Gastroesophageal sphincter (tissue), 4 donors: Measurements from ENCODE around the gene ACVR2B. TPM values are rescaled to one million over a fixed set of nuclear protein-coding genes. Genes with fewer than 3 reads are reported as not detected.

Experiments used
- ATAC-seq: fragments of 150-250 bp; one replicate; pipeline ENCODE4 v1.9.1; 2016; ENCODE audit warnings: mild to moderate bottlenecking, moderate library complexity
- H3K27ac ChIP-seq, 4 donors: fragments of 200-600 bp; sonication (generic) in 3 of 4; 1 replicate in 3 of 4; 2 replicates in 1 of 4; pipeline ENCODE4 v1.5.1; 2016 to 2019
- H3K27me3 ChIP-seq: fragments of 200-600 bp; sonication (generic); one replicate; pipeline ENCODE4 v1.5.1; 2019
- H3K36me3 ChIP-seq, 2 donors: fragments of 200-600 bp; sonication (generic); one replicate each; pipeline ENCODE4 v1.5.1; 2019; ENCODE audit warnings: control low read depth in 1 of 2
- H3K4me1 ChIP-seq, 3 donors: fragments of 200-600 bp; sonication (generic); 1 replicate in 2 of 3; 2 replicates in 1 of 3; pipeline ENCODE4 v1.5.1; 2016 to 2019; ENCODE audit warnings: control low read depth in 2 of 3
- H3K4me3 ChIP-seq, 2 donors: fragments of 200-600 bp; sonication (generic); one replicate each; pipeline ENCODE4 v1.5.1; 2019; ENCODE audit warnings: mild to moderate bottlenecking in 1 of 2, moderate library complexity in 1 of 2
- H3K9me3 ChIP-seq, 3 donors: fragments of 200-600 bp; sonication (generic); one replicate each; pipeline ENCODE4 v1.5.1; 2017 to 2019; ENCODE audit warnings: control low read depth in 2 of 3
- CTCF ChIP-seq, 4 experiments: fragments of 200-600 bp in 2 of 4; fragments of 450-650 bp in 2 of 4; sonication (generic) in 1 of 4; IDR thresholded peaks; one replicate each; pipeline ENCODE4 v1.5.1; 2017 to 2019; ENCODE audit warnings: antibody characterized with exemption in 4 of 4, mild to moderate bottlenecking in 2 of 4, moderate library complexity in 2 of 4
- EP300 ChIP-seq: sonication (generic); formaldehyde crosslinking; IDR thresholded peaks from one replicate; pipeline ENCODE4 v1.6.1; 2017; ENCODE audit warnings: antibody characterized with exemption, mild to moderate bottlenecking
- POLR2A ChIP-seq, 2 donors: fragments of 450-650 bp; IDR thresholded peaks; one replicate each; pipeline ENCODE4 v1.6.1; 2017; ENCODE audit warnings: antibody characterized with exemption in 2 of 2, mild to moderate bottlenecking in 2 of 2, moderate library complexity in 1 of 2
- POLR2AphosphoS5 ChIP-seq: sonication (generic); formaldehyde crosslinking; IDR thresholded peaks from one replicate; pipeline ENCODE4 v1.6.1; 2017; ENCODE audit warnings: antibody characterized with exemption
- WGBS, 2 donors: methylation state at CpG; one replicate each; pipeline ENCODE4 v1.1.5; 2018; ENCODE audit warnings: low coverage in 1 of 2; 5-methylcytosine and 5-hydroxymethylcytosine counted together
- total RNA-seq, 4 donors: library from RNA; depleted of rRNA; stranded (reverse); fragments of >200 nt; gene quantifications; one replicate each; pipeline ENCODE4 v1.1.0, GENCODE V29; 2016

ACVR2B gene
- total RNA-seq, 4 donors from 2014 or later = 5.5 to 9.2 (median 7.6) TPM

GRCh38 chr3:38477839-38478450, 24.3 kb downstream of the ACVR2B start:
- peaks cover 0 to 61% of the 10 kb centered on the region in 2 donors for H3K36me3 ChIP-seq
- no peaks in the 10 kb centered on the region for H3K27me3 ChIP-seq
- H3K4me1 ChIP-seq = peaks cover 0 to 8% (median under 1%) of the 10 kb centered on the region in 3 donors
- ATAC-seq = no peak
- H3K4me3 ChIP-seq = no peak overlapping the region
- no peaks in the 10 kb centered on the region for H3K9me3 ChIP-seq
- TF ChIP-seq POLR2AphosphoS5 (no peak), CTCF (IDR thresholded peaks at IDR 0.05) (no peak), POLR2A (IDR thresholded peaks at IDR 0.05) (no peak), EP300 (no peak)
- H3K27ac ChIP-seq = no peak overlapping the region
- WGBS, 2 donors = 60% methylated on average over 1 of the region's 15 CpGs; no CpG with 5 or more reads in 1 of the 2 donors

- 82% methylated on average over 2 of the region's 9 CpGs; no CpG with 5 or more reads in 1 of the 2 donors for WGBS, 2 donors
- no peak overlapping the region for H3K4me3 ChIP-seq
- TF ChIP-seq CTCF (IDR thresholded peaks at IDR 0.05) (no peak), POLR2AphosphoS5 (no peak), EP300 (no peak), POLR2A (IDR thresholded peaks at IDR 0.05) (no peak)
- H3K9me3 ChIP-seq = no peaks in the 10 kb centered on the region
- ATAC-seq = no peak
- H3K27me3 ChIP-seq = no peaks in the 10 kb centered on the region
- peaks cover 0 to 70% of the 10 kb centered on the region in 2 donors for H3K36me3 ChIP-seq
- no peak overlapping the region for H3K27ac ChIP-seq
- H3K4me1 ChIP-seq = no peaks in the 10 kb centered on the region
Measured at GRCh38 chr3:38478901-38479300, 25.2 kb downstream of the ACVR2B start.

GRCh38 chr3:38479431-38480092, 25.9 kb downstream of the ACVR2B start:
- TF ChIP-seq CTCF (IDR thresholded peaks at IDR 0.05) (peak in 3 of 4 experiments; percentile 78 to 87 (median 80)), POLR2A (IDR thresholded peaks at IDR 0.05) (no peak), POLR2AphosphoS5 (no peak), EP300 (no peak)
- no peak overlapping the region for H3K27ac ChIP-seq
- H3K36me3 ChIP-seq = peaks cover 0 to 77% of the 10 kb centered on the region in 2 donors
- no peaks in the 10 kb centered on the region for H3K9me3 ChIP-seq
- no CpG with 5 or more reads among the region's 10 CpGs for WGBS, 2 donors
- no peaks in the 10 kb centered on the region for H3K4me1 ChIP-seq
- no peak overlapping the region for H3K4me3 ChIP-seq
- no peaks in the 10 kb centered on the region for H3K27me3 ChIP-seq
- ATAC-seq = peak; percentile 60

- TF ChIP-seq POLR2AphosphoS5 = no peak
- Histone ChIP-seq H3K4me3 (no peak overlapping the region), H3K4me1 (no peaks in the 10 kb centered on the region), H3K36me3 (peaks cover 0 to 82% of the 10 kb centered on the region in 2 donors), H3K27ac (no peak overlapping the region), H3K9me3 (no peaks in the 10 kb centered on the region), H3K27me3 (no peaks in the 10 kb centered on the region)
- WGBS, 2 donors = 57 to 72% methylated on average over 3 of the region's 3 CpGs
- no peak for ATAC-seq
Measured at GRCh38 chr3:38480093-38480445, 26.4 kb downstream of the ACVR2B start.

GRCh38 chr3:38480930-38481329, 27.2 kb downstream of the ACVR2B start:
- no peaks in the 10 kb centered on the region for H3K9me3 ChIP-seq
- no CpG with 5 or more reads among the region's 2 CpGs for WGBS, 2 donors
- peaks cover 0 to 86% of the 10 kb centered on the region in 2 donors for H3K36me3 ChIP-seq
- no peak overlapping the region for H3K4me3 ChIP-seq
- no peaks in the 10 kb centered on the region for H3K4me1 ChIP-seq
- ATAC-seq = no peak
- H3K27me3 ChIP-seq = no peaks in the 10 kb centered on the region
- TF ChIP-seq POLR2A (IDR thresholded peaks at IDR 0.05) (no peak), EP300 (no peak)
- H3K27ac ChIP-seq = no peak overlapping the region

- ATAC-seq = no peak
Measured at GRCh38 chr3:38482951-38483350, 29.3 kb downstream of the ACVR2B start.

More at GRCh38 chr3:38482951-38483350, 29.3 kb downstream of the ACVR2B start:
- TF ChIP-seq EP300 (no peak), CTCF (IDR thresholded peaks at IDR 0.05) (no peak), POLR2A (IDR thresholded peaks at IDR 0.05) (no peak), POLR2AphosphoS5 (no peak)
- Histone ChIP-seq H3K4me3 (no peak overlapping the region), H3K4me1 (no peaks in the 10 kb centered on the region), H3K36me3 (peaks cover 0 to 89% of the 10 kb centered on the region in 2 donors), H3K27me3 (no peaks in the 10 kb centered on the region), H3K9me3 (no peaks in the 10 kb centered on the region), H3K27ac (no peak overlapping the region)
- 50 to 54% methylated on average over 2 to 3 of the region's 10 CpGs for WGBS, 2 donors
